Measurements from ENCODE around the gene SHOC1.
A peak's percentile ranks its signal among the peaks of the same experiment; 100 is the strongest.
"Not testable (repeated sequence)": the region's sequence is repeated elsewhere in the genome, so short reads cannot be mapped to it uniquely, and the experiment has no call there.

Gene SHOC1

DNA sequence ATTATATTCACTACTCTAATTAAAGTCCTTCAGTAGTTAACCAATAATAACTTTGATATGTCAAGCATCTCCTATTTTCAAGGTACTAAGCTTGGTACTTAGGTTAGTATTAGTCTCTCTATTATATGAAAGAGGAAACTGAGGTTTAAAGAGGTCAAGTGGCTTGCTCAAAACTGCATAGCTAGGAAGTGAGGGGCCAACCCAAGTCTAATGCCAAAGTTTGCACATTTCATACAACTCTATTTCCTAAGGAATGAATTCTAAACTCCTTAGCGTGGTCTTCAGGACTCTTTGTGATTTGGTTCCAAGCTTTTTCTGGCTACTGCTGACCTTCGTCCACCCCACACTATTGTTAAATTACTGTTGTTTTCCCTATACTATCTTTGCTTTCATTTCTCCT is 9.9 kb upstream of the SHOC1 start:
- DNase-seq = no peak

DNA sequence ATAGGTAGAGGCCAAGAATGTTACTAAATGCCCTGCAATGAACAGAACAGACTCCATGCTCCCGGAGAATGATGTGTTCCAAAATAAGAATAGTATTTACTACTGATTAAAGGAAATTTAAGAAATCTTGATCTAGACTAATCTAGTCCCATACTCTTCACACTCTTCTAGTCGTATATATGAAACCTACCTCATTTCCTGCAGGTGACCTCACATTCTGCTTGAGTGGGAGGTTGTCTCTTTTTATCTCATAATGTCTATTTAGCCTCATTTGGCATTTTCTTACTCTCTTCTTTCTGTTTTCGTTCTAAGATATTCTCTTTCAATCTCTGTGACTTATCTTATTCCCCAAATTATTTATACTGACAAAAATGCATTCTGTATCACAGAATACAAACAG is 9.2 kb upstream of the SHOC1 start:
- DNase-seq = no peak

DNA sequence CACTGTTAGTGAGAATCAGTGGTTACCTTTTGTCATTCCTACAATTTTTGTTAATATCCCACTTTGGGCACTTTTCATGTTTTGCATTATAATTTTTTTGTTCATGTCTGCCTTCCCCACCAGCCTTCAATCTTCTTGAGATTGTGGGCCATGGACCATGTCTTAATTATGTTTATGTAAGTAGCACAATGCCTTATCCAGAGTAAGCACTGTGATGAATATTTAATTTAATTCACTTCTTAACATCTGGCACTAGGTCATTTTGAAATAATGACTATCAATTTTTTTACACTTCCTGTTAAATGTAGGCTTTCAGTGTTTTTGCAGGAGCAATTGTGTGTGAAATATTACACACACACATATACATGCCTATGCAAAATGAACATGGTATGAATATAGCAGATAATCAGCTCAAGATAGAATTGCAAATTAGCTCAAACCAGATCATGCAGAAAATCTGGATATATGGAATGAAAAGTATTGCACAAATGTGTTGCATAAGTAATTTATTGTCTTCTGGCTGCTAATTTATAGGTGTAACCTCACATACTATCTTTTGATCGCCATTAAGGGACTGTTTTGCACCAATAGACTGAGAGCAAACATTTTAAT is 5.3 kb upstream of the SHOC1 start:
- DNase-seq = no peak

GRCh38 chr9:111799506-111799905 is 4.8 kb upstream of the SHOC1 start:
- DNase-seq = no peak

DNA sequence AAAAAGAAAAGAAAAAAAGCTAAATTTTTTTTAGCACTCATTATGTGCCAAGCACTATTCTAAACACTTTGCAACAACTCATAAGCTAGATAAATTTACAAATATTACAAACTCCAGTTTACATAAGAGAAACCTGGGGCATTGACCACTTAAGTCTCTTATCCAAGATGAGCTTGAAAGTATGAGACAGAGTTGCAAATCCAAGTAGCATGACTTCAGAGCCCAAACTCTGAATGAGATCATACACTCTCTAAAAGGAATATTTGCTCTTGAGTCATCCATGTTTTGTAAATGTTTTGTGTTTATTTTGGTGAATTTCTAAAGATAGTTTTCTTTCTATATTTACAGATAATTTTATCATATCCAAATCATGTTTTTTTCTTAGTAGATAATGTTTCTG is 4.0 kb upstream of the SHOC1 start:
- DNase-seq = no peak

- DNase-seq = no peak
These were observed 761 bp upstream of the SHOC1 start for GRCh38 chr9:111795557-111795839.

GRCh38 chr9:111791821-111792220 is 2.9 kb downstream of the SHOC1 start:
- not testable (repeated sequence) for DNase-seq

DNA sequence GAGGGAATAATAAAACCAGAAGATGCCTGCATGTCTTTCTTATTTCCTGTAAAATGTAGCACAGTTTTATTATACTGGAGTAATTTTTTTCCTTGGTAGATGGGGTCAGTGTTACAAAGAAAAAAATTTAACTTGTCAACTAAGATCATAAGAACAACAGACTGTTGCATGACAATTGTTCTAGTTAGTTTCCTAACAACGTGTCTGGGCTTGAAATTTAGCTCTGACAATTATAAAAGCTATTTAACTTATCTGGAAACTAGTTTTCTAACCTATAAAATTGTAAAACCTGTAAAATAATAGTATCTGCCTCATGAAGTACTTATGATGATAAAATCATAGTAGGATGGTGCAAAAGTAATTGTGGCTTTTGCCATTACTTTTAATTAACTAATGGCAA is 4.9 kb downstream of the SHOC1 start:
- DNase-seq = no peak

DNA sequence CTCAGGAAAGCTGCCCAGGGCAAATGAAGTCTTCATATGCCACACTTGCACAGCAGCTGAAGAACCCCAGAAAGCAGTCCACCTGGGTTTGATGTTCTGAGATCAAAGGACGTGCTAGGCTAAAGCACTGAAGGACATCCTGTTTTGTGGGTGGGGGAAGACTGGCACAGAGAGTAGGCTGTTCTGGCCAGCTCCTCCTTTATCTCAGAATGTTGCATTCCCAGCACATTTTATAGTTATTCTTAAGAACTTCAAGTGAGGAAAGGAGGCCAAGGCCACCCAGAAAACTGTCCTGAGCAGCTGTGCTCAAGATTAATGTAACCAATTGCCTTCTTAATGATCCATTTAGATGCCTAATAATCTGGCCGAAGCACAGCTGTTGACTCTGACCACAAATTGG is 10.9 kb downstream of the SHOC1 start:
- DNase-seq = no peak

- no peak for DNase-seq
These were observed 11.3 kb downstream of the SHOC1 start for GRCh38 chr9:111783424-111783823.

DNA sequence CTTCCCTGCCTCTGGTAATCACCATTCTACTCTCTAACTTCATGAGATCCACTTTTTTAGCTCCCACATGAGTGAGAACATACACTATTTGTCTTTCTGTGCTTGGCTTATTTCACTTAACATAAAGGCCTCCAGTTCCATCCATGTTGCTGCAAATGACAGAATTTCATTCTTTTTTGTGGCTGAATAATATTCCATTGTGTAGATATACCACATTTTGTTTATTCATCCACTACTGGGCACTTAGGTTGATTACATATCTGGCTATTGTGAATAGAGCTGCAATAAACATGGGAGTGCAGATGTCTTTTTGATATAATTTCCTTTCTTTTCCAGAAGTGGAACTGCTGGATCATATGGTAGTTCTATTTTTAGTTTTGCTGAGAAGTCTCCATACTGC is 28.7 kb downstream of the SHOC1 start:
- DNase-seq = no peak

DNA sequence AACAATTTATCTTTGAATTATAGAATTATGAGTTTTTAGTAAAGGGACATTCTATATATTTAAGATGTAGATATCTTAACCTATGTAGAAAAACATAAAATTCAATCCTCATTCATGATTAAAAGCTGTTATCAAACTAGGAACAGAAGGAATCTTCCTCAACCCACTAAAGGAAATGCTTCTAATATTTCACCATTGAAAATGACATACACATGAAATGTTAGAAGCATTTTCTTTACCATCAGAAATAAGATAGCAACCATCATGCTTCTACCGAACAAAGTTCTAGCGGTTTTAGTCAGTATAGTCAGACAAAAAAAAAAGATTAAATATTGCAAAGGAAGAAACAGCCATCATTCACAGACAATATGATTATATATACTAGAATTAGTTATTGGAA is 32.2 kb downstream of the SHOC1 start:
- no peak for DNase-seq

GRCh38 chr9:111759762-111760639 is 34.7 kb downstream of the SHOC1 start:
- DNase-seq = peak; percentile 28

DNA sequence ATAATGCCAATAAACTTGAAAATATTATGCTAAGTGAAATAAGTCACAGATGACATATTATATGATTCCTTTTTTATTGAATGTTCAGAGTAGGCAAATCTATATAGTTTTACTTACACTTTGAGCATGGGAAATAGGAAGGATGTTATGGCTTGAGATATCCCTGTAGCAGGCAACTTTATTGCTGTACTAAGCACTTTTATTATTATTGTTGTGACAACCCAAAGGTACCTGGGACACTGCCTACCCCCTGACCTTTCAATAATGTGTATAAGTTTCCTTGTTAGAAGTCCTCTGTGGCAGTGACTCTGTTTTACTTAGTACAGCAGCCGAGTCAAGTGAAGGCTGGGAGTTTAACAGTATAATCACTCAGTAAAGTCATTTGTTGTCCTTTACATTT is 39.9 kb downstream of the SHOC1 start:
- no peak for DNase-seq

- DNase-seq = no peak
These were observed 42.3 kb downstream of the SHOC1 start for GRCh38 chr9:111752455-111752854.
